Gastrocnemius medialis (tissue), 4 donors: Measurements from ENCODE around the gene NLGN4X.

Experiments
- CTCF ChIP-seq, 5 experiments: fragments of 450-650 bp in 3 of 5; fragments of 200-600 bp in 2 of 5; sonication (generic) in 2 of 5; IDR thresholded peaks in 4 of 5; conservative IDR thresholded peaks in 1 of 5; 1 replicate in 4 of 5; 2 replicates in 1 of 5; pipeline ENCODE4 v1.5.1; 2016 to 2019; ENCODE audit warnings: antibody characterized with exemption in 5 of 5, mild to moderate bottlenecking in 3 of 5, moderate library complexity in 3 of 5
- POLR2A ChIP-seq, 2 donors: fragments of 450-650 bp; IDR thresholded peaks; one replicate each; pipeline ENCODE4 v1.6.1; 2017; ENCODE audit warnings: antibody characterized with exemption in 2 of 2, mild to moderate bottlenecking in 2 of 2, moderate library complexity in 2 of 2

- TF ChIP-seq CTCF (IDR thresholded peaks at IDR 0.05 in 4 of 5, conservative IDR thresholded peaks at IDR 0.05 in 1 of 5): no peak
- TF ChIP-seq POLR2A (IDR thresholded peaks at IDR 0.05): no peak
These were observed 1.8 kb downstream of the NLGN4X start for GRCh38 chrX:6226596-6227452.
